GM12875 (cell line): Measurements from ENCODE around the gene ELMOD2.

Experiments
- H3K4me3 ChIP-seq: one replicate; pipeline ENCODE4 v1.5.1; 2011; ENCODE audit warnings: low read depth, low read length, control low read depth
- CTCF ChIP-seq: IDR thresholded peaks from 2 replicates; pipeline ENCODE4 v1.5.1; 2011; ENCODE audit warnings: low read depth, mild to moderate bottlenecking, control low read depth, inconsistent platforms, low read length, moderate library complexity, borderline replicate concordance; ENCODE audit not compliant: insufficient read depth

Gene ELMOD2, protein sequence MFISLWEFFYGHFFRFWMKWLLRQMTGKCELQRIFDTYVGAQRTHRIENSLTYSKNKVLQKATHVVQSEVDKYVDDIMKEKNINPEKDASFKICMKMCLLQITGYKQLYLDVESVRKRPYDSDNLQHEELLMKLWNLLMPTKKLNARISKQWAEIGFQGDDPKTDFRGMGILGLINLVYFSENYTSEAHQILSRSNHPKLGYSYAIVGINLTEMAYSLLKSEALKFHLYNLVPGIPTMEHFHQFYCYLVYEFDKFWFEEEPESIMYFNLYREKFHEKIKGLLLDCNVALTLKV

DNA sequence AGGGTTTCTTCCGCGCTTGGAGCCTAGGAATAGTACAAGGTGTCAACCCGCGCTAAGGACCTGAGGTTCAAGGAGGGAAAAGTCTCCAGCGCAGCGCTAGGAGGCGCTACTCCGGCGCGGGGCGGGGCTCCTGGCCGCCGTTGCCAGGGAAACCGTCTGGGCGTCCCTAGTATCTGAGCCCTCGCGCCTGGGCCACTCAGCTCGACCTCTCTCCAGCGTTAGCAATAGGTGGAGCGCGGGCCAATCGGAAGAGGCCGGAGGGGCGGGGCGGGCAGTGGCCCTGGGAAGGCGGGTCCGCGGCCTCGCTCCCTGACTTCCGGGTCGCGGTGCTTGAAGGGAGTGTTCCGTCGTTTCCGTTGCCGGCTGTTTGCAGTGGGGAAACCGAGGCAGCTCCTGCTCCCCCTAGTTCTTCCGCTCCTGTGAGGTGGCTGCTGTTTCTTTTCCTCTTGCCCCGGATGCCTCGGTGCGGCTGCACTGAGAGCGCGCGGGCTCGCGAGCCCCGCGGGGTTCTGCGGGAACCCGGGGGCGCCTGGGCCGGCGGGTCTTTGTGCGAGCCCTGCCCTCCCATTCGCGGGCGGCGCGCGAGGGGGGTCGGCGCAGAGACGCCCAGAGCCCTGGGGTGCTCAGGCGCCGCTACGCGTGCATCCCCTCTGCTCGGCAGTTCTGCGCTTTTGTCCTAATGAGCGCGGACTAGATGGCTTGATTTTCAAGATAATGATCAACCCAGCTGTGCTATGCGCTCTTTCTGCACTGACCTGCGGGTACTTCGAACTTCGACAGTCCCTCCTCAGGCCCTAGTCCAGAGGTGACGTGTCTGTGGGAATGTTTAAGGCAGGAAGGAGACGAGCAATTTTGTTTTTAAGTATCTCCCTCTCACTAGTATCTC is at the start of gene ELMOD2:
Gene ELMOD2 (plus strand): TSS at position 312 of the 886 bp plus-strand sequence. CDS start 1,261 bp downstream, outside the sequence.
- peak within 1 kb of the TSS; percentile 97 for H3K4me3 ChIP-seq
- peak; percentile 97 for TF ChIP-seq CTCF

- TF ChIP-seq CTCF, result no peak
Observed at GRCh38 chr4:140483445-140483844, 40.5 kb upstream of the ELMOD2 start.

GRCh38 chr4:140485939-140486338 is 38.0 kb upstream of the ELMOD2 start:
- no peak for TF ChIP-seq CTCF
- no peak overlapping the region for H3K4me3 ChIP-seq

More at GRCh38 chr4:140483445-140483844, 40.5 kb upstream of the ELMOD2 start:
- H3K4me3 ChIP-seq, result no peak overlapping the region

DNA sequence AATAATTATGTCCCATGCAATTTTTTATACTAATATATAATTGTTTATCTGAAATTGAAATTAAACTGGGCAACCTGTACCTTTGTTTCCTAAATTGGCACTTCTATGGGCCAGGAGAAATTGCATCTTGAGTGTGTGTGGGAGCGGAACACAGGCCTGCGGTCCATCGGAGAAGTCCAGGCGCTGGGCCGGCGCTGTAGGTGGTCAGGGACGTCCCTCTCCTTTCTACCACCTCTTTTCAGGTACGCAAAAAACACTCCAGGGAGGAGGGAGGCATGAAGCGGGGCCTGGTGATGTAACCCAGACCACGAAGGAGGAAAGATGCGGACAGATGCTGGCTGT is 26.6 kb upstream of the ELMOD2 start:
- no peak for TF ChIP-seq CTCF
- H3K4me3 ChIP-seq, result no peak overlapping the region

DNA sequence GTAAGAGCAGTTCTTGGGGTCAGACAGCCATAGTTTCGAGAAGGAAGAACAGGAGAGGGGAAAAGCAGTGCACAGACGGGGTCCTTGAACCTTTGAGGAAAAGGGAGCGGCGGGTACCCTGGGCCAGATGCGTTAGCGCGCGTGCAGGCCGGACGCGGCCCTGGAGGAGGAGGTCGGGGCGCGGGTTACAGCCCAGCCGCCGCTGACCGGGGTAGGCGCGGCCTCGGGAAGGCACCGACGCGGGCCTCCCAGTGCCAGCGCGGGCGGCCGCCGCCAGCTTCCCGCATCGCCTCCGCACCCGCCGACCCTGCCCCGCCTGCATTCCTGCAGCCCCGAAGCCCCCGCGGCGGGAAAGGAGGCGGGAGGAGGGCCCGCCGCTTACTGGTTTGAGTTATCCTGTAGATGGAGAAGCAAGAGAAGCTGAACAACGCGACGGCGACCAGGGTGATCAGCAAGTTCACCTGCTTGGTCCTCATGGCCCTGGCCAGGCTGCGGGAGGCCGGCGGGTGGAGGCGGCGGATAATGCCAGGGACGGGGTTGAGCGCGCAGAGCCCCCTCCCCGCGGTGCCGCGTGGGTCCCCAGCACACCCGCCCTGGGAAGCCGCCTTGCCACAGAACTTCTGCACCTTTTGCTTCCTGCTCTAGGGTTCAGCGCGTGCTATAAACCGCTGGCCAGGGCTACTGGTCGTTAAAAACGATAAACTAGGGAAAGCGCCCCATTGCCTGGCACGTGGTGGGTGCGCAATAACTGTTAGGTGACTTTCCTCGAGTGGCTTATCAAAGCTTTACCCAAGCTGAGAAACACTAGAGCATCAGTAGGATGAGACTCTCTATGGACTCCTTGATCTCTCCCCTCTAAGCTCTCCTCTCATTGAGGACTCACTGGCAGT is 26.0 kb upstream of the ELMOD2 start, which contains the start of gene MGAT4D:
Gene MGAT4D (minus strand): TSS at position 547 of the 890 bp plus-strand sequence. CDS start 71 bp downstream, at position 476.
- no peak within 1 kb of the TSS for H3K4me3 ChIP-seq
- TF ChIP-seq CTCF, result no peak

GRCh38 chr4:140499391-140499790 is 24.6 kb upstream of the ELMOD2 start:
- no peak overlapping the region for H3K4me3 ChIP-seq
- TF ChIP-seq CTCF, result no peak
